HepG2 (cell line): ENCODE measurements around the gene TMEM127. TPM values are rescaled to one million over a fixed set of nuclear protein-coding genes. Genes with fewer than 3 reads are reported as not detected.
A peak's percentile ranks its signal among the peaks of the same experiment; 100 is the strongest.

Source experiments
- ATAC-seq: fragments of 200-7000 bp; cut with Tn5 transposase; 3 replicates; pipeline ENCODE4 v1.9.1; 2020; ENCODE audit warnings: mild to moderate bottlenecking, moderate library complexity
- BruUV-seq: library from RNA; stranded (reverse); fragments of 400-500 nt; replicated peaks from 2 replicates; lab custom pipeline; 2021; lab: Mats Ljungman, UMichigan
- CTCF ChIA-PET: fragments of 300-600 bp; formaldehyde crosslinking; extraction: SDS; loops from one replicate; lab custom pipeline; 2021; ENCODE audit warnings: low total read pairs, inconsistent platforms, low intra/inter-chr PET ratio; lab: Yijun Ruan, JAX
- POLR2A ChIA-PET: fragments of 350-600 bp; sonication (Branson Sonifier 250); formaldehyde crosslinking; loops from one replicate; lab custom pipeline; 2020; ENCODE audit warnings: antibody characterized with exemption, inconsistent platforms; lab: Yijun Ruan, JAX
- DNase-seq: peaks from one replicate; pipeline ENCODE4 v3.0.0-alpha.2; 2015; ENCODE audit warnings: low spot score
- FAIRE-seq: peaks from 3 replicates; lab custom pipeline; 2011; peaks lifted over from hg19 to GRCh38; lab: Jason Lieb, UNC
- H2AFZ ChIP-seq: one replicate; pipeline ENCODE4 v1.6.1; 2011; ENCODE audit warnings: low read length, inconsistent platforms
- H3K27ac ChIP-seq: fragments of 300-600 bp; 3 replicates; pipeline ENCODE4 v1.8.0; 2011; ENCODE audit warnings: mixed run types, mild to moderate bottlenecking, mixed read lengths, low read length, inconsistent platforms; ENCODE audit not compliant: insufficient read depth; ENCODE audit errors: extremely low read length
- H3K27me3 ChIP-seq, 2 experiments: fragments of 200-600 bp in 1 of 2; 2 replicates in 1 of 2; 3 replicates in 1 of 2; pipeline versions ENCODE4 v1.6.0 to v1.8.0; 2011; ENCODE audit warnings: low read length in 2 of 2, mild to moderate bottlenecking in 2 of 2, moderate library complexity in 2 of 2, inconsistent platforms in 1 of 2; ENCODE audit not compliant: insufficient read depth in 2 of 2, control insufficient read depth in 1 of 2
- H3K36me3 ChIP-seq, 2 experiments: fragments of 200-600 bp in 1 of 2; replicated peaks in 1 of 2; 2 replicates in 1 of 2; 3 replicates in 1 of 2; pipeline versions ENCODE4 v1.5.1 to v1.8.0; 2011; ENCODE audit warnings: low read length in 2 of 2, inconsistent platforms in 1 of 2; ENCODE audit not compliant: insufficient read depth in 2 of 2, control insufficient read depth in 1 of 2
- H3K4me1 ChIP-seq: 2 replicates; pipeline ENCODE4 v1.5.1; 2012; ENCODE audit warnings: low read length, inconsistent platforms; ENCODE audit not compliant: insufficient read depth
- H3K4me2 ChIP-seq: 2 replicates; pipeline ENCODE4 v1.6.0; 2011; ENCODE audit warnings: low read depth, low read length, inconsistent platforms
- H3K4me3 ChIP-seq, 3 experiments: fragments of 200-600 bp in 1 of 3; sonication (generic), shearing (Covaris generic) in 1 of 3; replicated peaks in 1 of 3; 2 replicates each; pipeline ENCODE4 v1.5.1; 2011 to 2016; ENCODE audit warnings: low read length in 3 of 3, inconsistent platforms in 2 of 3, low read depth in 2 of 3, mild to moderate bottlenecking in 2 of 3, control low read depth in 1 of 3, mixed read lengths in 1 of 3; ENCODE audit not compliant: insufficient read depth in 1 of 3
- H3K79me2 ChIP-seq: one replicate; pipeline ENCODE4 v1.6.1; 2011; ENCODE audit warnings: low read length, inconsistent platforms; ENCODE audit not compliant: insufficient read depth
- H3K9ac ChIP-seq: 2 replicates; pipeline ENCODE4 v1.6.0; 2011; ENCODE audit warnings: mild to moderate bottlenecking, low read depth, low read length, inconsistent platforms; ENCODE audit not compliant: insufficient read depth
- H3K9me3 ChIP-seq: 2 replicates; pipeline ENCODE4 v1.5.1; 2012; ENCODE audit warnings: mild to moderate bottlenecking, low read length
- H4K20me1 ChIP-seq: 2 replicates; pipeline ENCODE4 v1.6.0; 2011; ENCODE audit warnings: inconsistent platforms, mild to moderate bottlenecking, low read length, moderate library complexity; ENCODE audit not compliant: insufficient read depth
- CBFB ChIP-seq: sonication (generic); formaldehyde crosslinking; IDR thresholded peaks from 2 replicates; pipeline ENCODE4 v1.4.0; 2020; ENCODE audit warnings: missing genetic modification reagents
- CCAR2 ChIP-seq: fragments of 200-400 bp; formaldehyde crosslinking; optimal IDR thresholded peaks from 2 replicates; pipeline ENCODE3; 2018; ENCODE audit warnings: low read depth, mild to moderate bottlenecking, low read length, moderate library complexity
- CREM ChIP-seq, 2 experiments: sonication (generic) in 1 of 2; formaldehyde crosslinking in 1 of 2; IDR thresholded peaks; 2 replicates each; pipeline versions ENCODE4 v1.4.0 to v1.6.1; 2016 to 2020; ENCODE audit warnings: antibody characterized with exemption in 1 of 2, mild to moderate bottlenecking in 1 of 2, missing genetic modification reagents in 1 of 2
- HDAC6 ChIP-seq: fragments of 200-600 bp; sonication (generic); IDR thresholded peaks from 2 replicates; pipeline ENCODE4 v1.7.0; 2017; ENCODE audit warnings: mild to moderate bottlenecking, antibody characterized with exemption, low read length, low read depth
- MAFG ChIP-seq: sonication (generic); formaldehyde crosslinking; IDR thresholded peaks from 2 replicates; pipeline ENCODE4 v1.5.1; 2020; ENCODE audit warnings: mild to moderate bottlenecking, missing genetic modification reagents
- NFKBIZ ChIP-seq: IDR thresholded peaks from 2 replicates; pipeline ENCODE4 v1.6.1; 2018; ENCODE audit warnings: missing genetic modification reagents, missing compliant biosample characterization
- NR1H2 ChIP-seq: sonication (generic); formaldehyde crosslinking; IDR thresholded peaks from 2 replicates; pipeline ENCODE4 v1.8.1; 2022; ENCODE audit warnings: low read depth, missing genetic modification reagents, borderline replicate concordance
- SMAD3 ChIP-seq: sonication (generic); formaldehyde crosslinking; IDR thresholded peaks from 2 replicates; pipeline ENCODE4 v1.4.0; 2020; ENCODE audit warnings: missing genetic modification reagents
- THAP7 ChIP-seq: sonication (generic); formaldehyde crosslinking; IDR thresholded peaks from 2 replicates; pipeline ENCODE4 v1.8.1; 2023; ENCODE audit warnings: mild to moderate bottlenecking, missing genetic modification reagents
- XBP1 ChIP-seq: sonication (generic); formaldehyde crosslinking; IDR thresholded peaks from 2 replicates; pipeline ENCODE4 v1.5.0; 2020; ENCODE audit warnings: missing genetic modification reagents
- ZNF3 ChIP-seq: IDR thresholded peaks from 2 replicates; pipeline ENCODE4 v1.7.0; 2017; ENCODE audit warnings: inconsistent platforms
- ZNF615 ChIP-seq: sonication (generic); formaldehyde crosslinking; IDR thresholded peaks from 2 replicates; pipeline ENCODE4 v1.5.0; 2020; ENCODE audit warnings: mild to moderate bottlenecking, missing genetic modification reagents, borderline replicate concordance
- ZNF670 ChIP-seq: sonication (generic); formaldehyde crosslinking; IDR thresholded peaks from 2 replicates; pipeline ENCODE4 v1.8.0; 2022; ENCODE audit warnings: mild to moderate bottlenecking, missing genetic modification reagents, borderline replicate concordance
- ZNF775 ChIP-seq: sonication (generic); formaldehyde crosslinking; IDR thresholded peaks from 2 replicates; pipeline ENCODE4 v1.4.0; 2020; ENCODE audit warnings: missing genetic modification reagents, mild to moderate bottlenecking, moderate library complexity, borderline replicate concordance
- WGBS: methylation state at CpG from one replicate; pipeline ENCODE4 v1.1.6; 2017; ENCODE audit warnings: low lambda C conversion rate; 5-methylcytosine and 5-hydroxymethylcytosine counted together
- in situ Hi-C: cut with HindIII; loops from 2 replicates; pipeline ENCODE4 v1.10.0; 2017; ENCODE audit warnings: low pct_unique_long_range_greater_than_20kb; ENCODE audit not compliant: extremely low pct_ligation_motif_present
- intact Hi-C: fragments of 100-400 bp; cut with micrococcal nuclease; formaldehyde crosslinking; loops from one replicate; pipeline ENCODE4 v1.10.0; 2022; ENCODE audit not compliant: unreplicated experiment
- polyA plus RNA-seq, 8 experiments: library from polyadenylated mRNA; depleted of rRNA in 3 of 8; stranded (reverse) in 7 of 8; unstranded in 1 of 8; fragments of >200 nt; fragmentation: Illumina TruSeq in 4 of 8; extraction: Trizol in 4 of 8; gene quantifications; 2 replicates each; pipeline versions ENCODE4 v1.2.1 to v1.2.3, GENCODE V29; 2011 to 2016; ENCODE audit warnings: low read depth in 4 of 8, missing spikeins in 1 of 8, mixed read lengths in 1 of 8; ENCODE audit not compliant: insufficient read depth in 1 of 8
- total RNA-seq, 5 experiments: library from RNA; depleted of rRNA; stranded (reverse); fragments of >200 nt; fragmentation: Illumina TruSeq; extraction: Trizol; gene quantifications; 2 replicates each; pipeline ENCODE4 v1.2.3, GENCODE V29; 2016; ENCODE audit warnings: low read depth in 1 of 5
- TF ChIP-seq, protein P1 (sequence below): sonication (generic); formaldehyde crosslinking; IDR thresholded peaks from 2 replicates; pipeline ENCODE4 v1.4.0; 2020; ENCODE audit warnings: missing genetic modification reagents
- TF ChIP-seq, protein P2 (sequence below): IDR thresholded peaks from 2 replicates; pipeline ENCODE4 v1.6.1; 2016; ENCODE audit warnings: low read depth
- TF ChIP-seq, protein P3 (sequence below): sonication (generic); formaldehyde crosslinking; IDR thresholded peaks from 2 replicates; pipeline ENCODE4 v1.8.0; 2022; ENCODE audit warnings: mild to moderate bottlenecking, missing genetic modification reagents; ENCODE audit not compliant: insufficient replicate concordance

The TMEM127 gene
- total and polyA plus RNA-seq, 2 of the 13 experiments (the other 11 are each of a cell fraction or from before 2014, with no cell fraction given), result 21.5 to 33.9 TPM

GRCh38 chr2:96207774-96208142 lies 58.0 kb downstream of the TMEM127 start:
- Histone ChIP-seq H3K27me3 (no peaks in the 10 kb centered on the region; a peak in 1 of 5 replicates), H3K4me2 (peak overlapping the region; percentile 90), H3K4me3 (peak overlapping the region; percentile 84 to 96 (median 91)), H3K36me3 (peaks cover 2 to 11% of the 10 kb centered on the region in 2 experiments; a peak in 1 of 5 replicates), H2AFZ (no peak overlapping the region), H3K79me2 (peaks cover 69% of the 10 kb centered on the region), H3K9me3 (no peaks in the 10 kb centered on the region), H4K20me1 (peaks cover 51% of the 10 kb centered on the region), H3K4me1 (peaks cover 69% of the 10 kb centered on the region), H3K9ac (peak overlapping the region; percentile 99), H3K27ac (peak overlapping the region; percentile 99)
- FAIRE-seq, result no peak
- no TSS peak for BruUV-seq
- intact Hi-C loops, result loop anchor here (1.0 to 10.0 kb wide), 2 partner anchors 53 to 117 kb away; partner anchors contain the start of gene ITPRIPL1
- DNase-seq, result no peak
- 1% methylated on average over 12 of the region's 12 CpGs for WGBS
- CTCF ChIA-PET, result interaction anchor here (1.3 kb wide), 1 partner anchor 52 kb away, joined by 3 read pairs; no protein-coding TSS in a partner anchor
- in situ Hi-C loops, result loop anchor here (5.0 kb wide), 1 partner anchor 55 kb away; no protein-coding TSS in a partner anchor
- no peak for ATAC-seq
- POLR2A ChIA-PET, result interaction anchor here (0.8 to 4.2 kb wide), 25 partner anchors 8 to 905 kb away, joined by 3 to 91 read pairs (median 8); partner anchors contain the start of genes ANKRD36, CIAO1, NCAPH and SNRNP200
- TF ChIP-seq, protein P1, sequence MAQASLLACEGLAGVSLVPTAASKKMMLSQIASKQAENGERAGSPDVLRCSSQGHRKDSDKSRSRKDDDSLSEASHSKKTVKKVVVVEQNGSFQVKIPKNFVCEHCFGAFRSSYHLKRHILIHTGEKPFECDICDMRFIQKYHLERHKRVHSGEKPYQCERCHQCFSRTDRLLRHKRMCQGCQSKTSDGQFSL (CRISPR knock-in tag), result peak; percentile 90; the same call in 1 of the 2 replicates
- TF ChIP-seq NR1H2, result peak; percentile 12; the same call in 1 of the 2 replicates
- TF ChIP-seq ZNF670 (CRISPR knock-in tag), result 0 out of 2 replicates have a peak, but pooled peaks have one; percentile 22
- TF ChIP-seq, protein P2, sequence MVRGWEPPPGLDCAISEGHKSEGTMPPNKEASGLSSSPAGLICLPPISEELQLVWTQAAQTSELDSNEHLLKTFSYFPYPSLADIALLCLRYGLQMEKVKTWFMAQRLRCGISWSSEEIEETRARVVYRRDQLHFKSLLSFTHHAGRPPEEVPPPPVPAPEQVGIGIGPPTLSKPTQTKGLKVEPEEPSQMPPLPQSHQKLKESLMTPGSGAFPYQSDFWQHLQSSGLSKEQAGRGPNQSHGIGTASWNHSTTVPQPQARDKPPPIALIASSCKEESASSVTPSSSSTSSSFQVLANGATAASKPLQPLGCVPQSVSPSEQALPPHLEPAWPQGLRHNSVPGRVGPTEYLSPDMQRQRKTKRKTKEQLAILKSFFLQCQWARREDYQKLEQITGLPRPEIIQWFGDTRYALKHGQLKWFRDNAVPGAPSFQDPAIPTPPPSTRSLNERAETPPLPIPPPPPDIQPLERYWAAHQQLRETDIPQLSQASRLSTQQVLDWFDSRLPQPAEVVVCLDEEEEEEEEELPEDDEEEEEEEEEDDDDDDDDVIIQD, result no peak
- no peak for TF ChIP-seq ZNF775 (CRISPR knock-in tag)
- no peak for TF ChIP-seq CCAR2
- TF ChIP-seq, protein P3, sequence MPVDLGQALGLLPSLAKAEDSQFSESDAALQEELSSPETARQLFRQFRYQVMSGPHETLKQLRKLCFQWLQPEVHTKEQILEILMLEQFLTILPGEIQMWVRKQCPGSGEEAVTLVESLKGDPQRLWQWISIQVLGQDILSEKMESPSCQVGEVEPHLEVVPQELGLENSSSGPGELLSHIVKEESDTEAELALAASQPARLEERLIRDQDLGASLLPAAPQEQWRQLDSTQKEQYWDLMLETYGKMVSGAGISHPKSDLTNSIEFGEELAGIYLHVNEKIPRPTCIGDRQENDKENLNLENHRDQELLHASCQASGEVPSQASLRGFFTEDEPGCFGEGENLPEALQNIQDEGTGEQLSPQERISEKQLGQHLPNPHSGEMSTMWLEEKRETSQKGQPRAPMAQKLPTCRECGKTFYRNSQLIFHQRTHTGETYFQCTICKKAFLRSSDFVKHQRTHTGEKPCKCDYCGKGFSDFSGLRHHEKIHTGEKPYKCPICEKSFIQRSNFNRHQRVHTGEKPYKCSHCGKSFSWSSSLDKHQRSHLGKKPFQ (CRISPR knock-in tag), result peak; percentile 2
- peak; percentile 25; the same call in 1 of the 2 replicates for TF ChIP-seq CREM (IDR thresholded peaks at IDR 0.05)
- no peak for TF ChIP-seq CREM (CRISPR knock-in tag; IDR thresholded peaks at IDR 0.05)
- peak; percentile 44; the same call in 1 of the 2 replicates for TF ChIP-seq SMAD3 (CRISPR knock-in tag)
- TF ChIP-seq ZNF3 (CRISPR knock-in tag), result no peak
- TF ChIP-seq CBFB (CRISPR knock-in tag), result no peak
- 0 out of 2 replicates have a peak, but pooled peaks have one; percentile 1 for TF ChIP-seq THAP7 (CRISPR knock-in tag)
- 0 out of 2 replicates have a peak, but pooled peaks have one; percentile 7 for TF ChIP-seq HDAC6
- TF ChIP-seq XBP1 (CRISPR knock-in tag), result no peak
- TF ChIP-seq ZNF615 (CRISPR knock-in tag), result no peak
- 0 out of 2 replicates have a peak, but pooled peaks have one; percentile 13 for TF ChIP-seq NFKBIZ (CRISPR knock-in tag)
- no peak for TF ChIP-seq MAFG (CRISPR knock-in tag)
